Activated naive CD4-positive, alpha-beta T cell treated with anti-CD3 and anti-CD28 coated beads, Interleukin-2, amount 10 ng/mL, durations not matched to agents 7 days and 5 days (primary cell): ENCODE measurements around the gene AQP2.

Source experiments
- CTCF ChIA-PET: fragments of 350-600 bp; sonication (Branson Sonifier 250); formaldehyde crosslinking; loops from one replicate; lab custom pipeline; 2021; ENCODE audit warnings: antibody characterized with exemption; lab: Charles Lee
- DNase-seq: peaks from one replicate; pipeline ENCODE4 v3.0.0-alpha.2; 2020
- H3K27ac Mint-ChIP-seq: one replicate; pipeline ENCODE4 v1.8.0; 2021; ENCODE audit warnings: mild to moderate bottlenecking, moderate library complexity, mixed read lengths
- H3K27me3 Mint-ChIP-seq: one replicate; pipeline ENCODE4 v1.8.0; 2021; ENCODE audit warnings: mild to moderate bottlenecking, mixed read lengths
- H3K36me3 Mint-ChIP-seq: one replicate; pipeline ENCODE4 v1.8.0; 2021; ENCODE audit warnings: mixed read lengths
- H3K4me1 Mint-ChIP-seq: one replicate; pipeline ENCODE4 v1.8.0; 2021; ENCODE audit warnings: mixed read lengths
- H3K4me3 Mint-ChIP-seq: one replicate; pipeline ENCODE4 v1.8.0; 2021; ENCODE audit warnings: mild to moderate bottlenecking, moderate library complexity, mixed read lengths
- H3K9me3 Mint-ChIP-seq: one replicate; pipeline ENCODE4 v1.8.0; 2021; ENCODE audit warnings: mixed read lengths

The AQP2 gene

DNA sequence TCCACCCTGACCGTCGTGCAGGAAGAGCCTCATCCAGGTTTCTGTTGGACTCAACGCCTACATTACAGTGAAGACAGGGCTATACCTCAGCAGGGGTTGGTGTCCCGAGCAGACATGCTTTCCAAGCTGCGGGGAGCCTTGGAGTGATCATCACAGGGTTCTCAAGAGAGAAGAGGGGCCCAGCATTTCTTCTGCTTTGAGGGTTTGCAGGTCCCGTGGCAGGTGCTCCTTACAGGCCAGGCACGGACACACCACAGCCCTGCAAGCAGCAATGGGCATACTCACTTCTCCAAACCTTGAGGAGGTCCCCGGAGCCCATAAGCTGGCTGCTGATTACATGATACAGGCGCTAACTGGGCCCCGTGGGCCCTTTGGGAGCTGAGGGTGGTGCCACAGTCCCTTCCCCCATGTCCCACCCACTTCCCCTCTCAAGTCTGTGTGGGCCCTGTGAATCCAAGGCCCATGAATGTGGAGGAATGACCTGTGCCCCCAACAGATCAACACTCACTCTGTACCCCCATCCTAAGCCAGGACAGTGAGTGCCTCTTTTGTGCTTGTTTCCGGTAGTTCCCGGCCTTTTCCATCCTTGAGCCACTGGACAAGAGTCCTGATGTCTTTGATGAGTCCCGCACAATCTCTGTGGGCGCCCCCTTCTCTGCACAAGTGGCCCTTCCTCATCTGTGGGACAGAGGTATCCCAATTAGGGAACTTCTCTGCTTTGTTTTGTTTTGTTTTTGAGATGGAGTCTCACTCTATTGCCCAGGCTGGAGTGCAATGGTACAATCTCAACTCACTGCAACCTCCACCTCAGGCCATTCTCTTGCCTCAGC is 1.1 kb downstream of the AQP2 start:
- peaks cover 81% of the 10 kb centered on the region for H3K27me3 Mint-ChIP-seq
- H3K27ac Mint-ChIP-seq = no peak overlapping the region
- H3K4me3 Mint-ChIP-seq = no peak overlapping the region
- DNase-seq = no peak
- no peaks in the 10 kb centered on the region for H3K36me3 Mint-ChIP-seq
- H3K9me3 Mint-ChIP-seq = no peaks in the 10 kb centered on the region
- CTCF ChIA-PET = no interaction called here
- peaks cover 3% of the 10 kb centered on the region for H3K4me1 Mint-ChIP-seq

GRCh38 chr12:49952391-49953055 is 2.0 kb downstream of the AQP2 start:
- Mint-ChIP-seq H3K27ac (no peak overlapping the region), H3K4me1 (peaks cover 3% of the 10 kb centered on the region), H3K9me3 (no peaks in the 10 kb centered on the region), H3K4me3 (no peak overlapping the region), H3K27me3 (peaks cover 90% of the 10 kb centered on the region), H3K36me3 (no peaks in the 10 kb centered on the region)
- CTCF ChIA-PET = no interaction called here
- no peak for DNase-seq

DNA sequence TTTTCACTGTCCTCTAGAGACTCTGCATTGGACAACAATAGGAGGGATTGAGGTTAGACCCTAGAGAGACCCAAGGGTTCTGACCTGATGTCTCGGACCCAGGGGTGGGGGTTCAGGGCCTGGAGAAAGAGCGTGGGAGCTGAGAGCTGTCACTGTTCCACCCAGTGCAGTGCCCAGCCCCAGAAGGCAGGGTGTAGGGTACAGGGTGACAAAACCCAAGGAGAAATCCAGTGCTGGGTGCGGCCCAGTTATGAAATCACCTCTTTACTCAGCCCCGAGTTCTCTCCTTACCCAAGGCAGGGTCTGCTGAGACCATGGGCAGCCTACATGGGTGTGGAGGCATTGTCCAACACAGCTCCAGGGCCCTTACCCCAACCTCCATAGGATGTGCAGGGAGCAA is 2.6 kb downstream of the AQP2 start:
- Mint-ChIP-seq H3K27ac (no peak overlapping the region), H3K36me3 (no peaks in the 10 kb centered on the region), H3K27me3 (peaks cover 95% of the 10 kb centered on the region), H3K4me1 (peaks cover 3% of the 10 kb centered on the region), H3K4me3 (no peak overlapping the region), H3K9me3 (no peaks in the 10 kb centered on the region)
- CTCF ChIA-PET = interaction anchor here (1.0 kb wide), 1 partner anchor 14 kb away, joined by 5 read pairs; no protein-coding TSS in a partner anchor
- no peak for DNase-seq

- H3K27ac Mint-ChIP-seq = no peak overlapping the region
- H3K27me3 Mint-ChIP-seq = peaks cover 95% of the 10 kb centered on the region
- H3K4me1 Mint-ChIP-seq = peaks cover 3% of the 10 kb centered on the region
- H3K4me3 Mint-ChIP-seq = no peak overlapping the region
- H3K36me3 Mint-ChIP-seq = no peaks in the 10 kb centered on the region
- CTCF ChIA-PET = interaction anchor here (1.0 to 5.4 kb wide), 3 partner anchors 9 to 14 kb away, joined by 5 to 43 read pairs (median 11); no protein-coding TSS in a partner anchor
- H3K9me3 Mint-ChIP-seq = no peaks in the 10 kb centered on the region
- DNase-seq = no peak
Measured at GRCh38 chr12:49953961-49954846, 3.7 kb downstream of the AQP2 start.

DNA sequence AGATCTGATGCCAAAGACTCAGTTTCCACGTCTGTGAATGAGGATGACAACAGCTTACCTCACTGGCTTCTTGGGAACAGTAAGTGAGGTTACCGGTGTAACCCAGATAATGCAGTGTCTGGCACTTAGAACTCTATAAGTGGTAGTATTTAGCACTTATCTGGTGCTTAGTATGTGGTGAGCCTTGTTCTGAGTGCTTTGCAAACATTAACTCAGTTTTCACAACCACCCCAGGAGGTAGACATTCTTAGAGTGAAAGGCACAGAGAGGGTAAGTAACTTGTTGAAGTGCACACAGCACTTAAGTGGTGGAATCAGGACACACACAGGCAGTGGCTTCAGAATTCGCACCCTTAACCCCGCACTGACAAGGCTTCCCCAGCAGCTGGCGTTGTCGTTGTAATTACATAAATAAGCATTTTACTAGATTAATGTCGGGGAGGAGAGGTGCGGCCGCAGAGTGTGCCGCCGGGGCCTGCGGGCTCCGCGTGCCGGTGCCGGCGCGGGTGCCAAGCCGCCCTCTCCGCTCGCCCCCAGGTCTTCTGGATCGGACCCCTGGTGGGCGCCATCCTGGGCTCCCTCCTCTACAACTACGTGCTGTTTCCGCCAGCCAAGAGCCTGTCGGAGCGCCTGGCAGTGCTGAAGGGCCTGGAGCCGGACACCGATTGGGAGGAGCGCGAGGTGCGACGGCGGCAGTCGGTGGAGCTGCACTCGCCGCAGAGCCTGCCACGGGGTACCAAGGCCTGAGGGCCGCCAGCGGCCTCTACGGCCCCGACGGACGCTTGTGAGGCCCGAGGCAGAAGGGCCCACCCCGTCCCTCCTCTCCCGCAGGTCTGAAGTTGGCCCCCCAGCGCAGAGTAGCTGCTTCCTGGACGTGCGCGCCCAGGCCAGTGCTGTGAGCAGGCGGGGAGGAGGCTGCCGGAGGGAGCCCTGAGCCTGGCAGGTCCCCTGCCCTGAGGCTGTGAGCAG is 4.6 kb downstream of the AQP2 start:
- Mint-ChIP-seq H3K4me3 (no peak overlapping the region), H3K36me3 (no peaks in the 10 kb centered on the region), H3K27ac (no peak overlapping the region), H3K4me1 (peaks cover 3% of the 10 kb centered on the region), H3K27me3 (peaks cover 96% of the 10 kb centered on the region), H3K9me3 (no peaks in the 10 kb centered on the region)
- DNase-seq = no peak
- CTCF ChIA-PET = interaction anchor here (2.8 to 5.4 kb wide), 2 partner anchors 10 to 13 kb away, joined by 11 to 43 read pairs; no protein-coding TSS in a partner anchor

- Mint-ChIP-seq H3K27ac (no peak overlapping the region), H3K9me3 (no peaks in the 10 kb centered on the region), H3K36me3 (peaks cover 3% of the 10 kb centered on the region), H3K4me1 (peaks cover 10% of the 10 kb centered on the region), H3K4me3 (no peak overlapping the region), H3K27me3 (peaks cover 98% of the 10 kb centered on the region)
- DNase-seq = no peak
- CTCF ChIA-PET = interaction anchor here (2.8 to 5.4 kb wide), 2 partner anchors 11 to 12 kb away, joined by 11 to 43 read pairs; no protein-coding TSS in a partner anchor
Measured at GRCh38 chr12:49955899-49956662, 5.5 kb downstream of the AQP2 start.

DNA sequence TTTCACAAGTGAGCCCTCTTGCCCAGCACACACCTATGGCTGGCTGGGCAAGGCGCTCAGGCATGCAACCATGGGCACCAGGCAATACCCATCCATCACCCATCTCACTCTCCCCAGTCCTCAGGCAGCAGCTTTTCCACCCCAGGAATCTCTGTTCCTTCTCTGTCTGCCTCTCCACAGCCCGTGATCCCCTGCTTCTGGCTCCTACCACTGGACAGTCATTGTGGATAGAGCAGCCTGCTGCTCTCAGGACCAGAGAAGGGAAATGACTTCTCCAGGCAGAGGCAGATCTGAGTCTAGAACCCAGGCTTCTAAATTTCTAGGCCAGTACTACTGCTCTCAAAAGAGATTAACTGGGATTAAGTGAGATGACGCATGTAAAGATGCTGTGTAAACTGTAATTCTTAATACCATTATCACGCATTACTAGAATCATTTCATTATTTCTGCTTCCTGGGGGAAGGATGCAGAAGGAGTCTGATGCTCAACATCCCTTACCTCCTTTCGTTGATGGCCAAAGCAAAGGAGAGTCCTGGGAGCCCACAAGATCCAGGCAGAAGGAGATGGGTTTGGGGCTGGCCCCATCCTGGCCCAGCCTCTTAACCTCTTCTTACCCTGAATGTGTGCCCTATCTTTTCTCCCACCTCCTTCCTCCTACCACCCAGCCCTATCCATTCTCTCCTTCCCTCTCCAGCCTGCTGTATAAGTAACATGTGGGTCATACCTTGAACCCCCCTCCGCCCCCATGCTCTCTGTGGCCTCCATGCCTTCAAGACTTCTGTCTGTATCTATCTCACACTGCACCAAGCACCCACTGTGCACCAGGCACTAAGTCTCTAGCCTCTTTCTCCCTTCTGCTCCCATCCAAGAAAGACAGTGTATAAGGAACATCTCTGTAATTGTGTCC is 6.4 kb downstream of the AQP2 start:
- Mint-ChIP-seq H3K27me3 (peaks cover 96% of the 10 kb centered on the region), H3K4me1 (peaks cover 10% of the 10 kb centered on the region), H3K4me3 (no peak overlapping the region), H3K9me3 (no peaks in the 10 kb centered on the region), H3K36me3 (peaks cover 3% of the 10 kb centered on the region), H3K27ac (no peak overlapping the region)
- CTCF ChIA-PET = interaction anchor here (2.2 to 5.4 kb wide), 2 partner anchors 11 kb away, joined by 12 to 43 read pairs; no protein-coding TSS in a partner anchor
- no peak for DNase-seq

DNA sequence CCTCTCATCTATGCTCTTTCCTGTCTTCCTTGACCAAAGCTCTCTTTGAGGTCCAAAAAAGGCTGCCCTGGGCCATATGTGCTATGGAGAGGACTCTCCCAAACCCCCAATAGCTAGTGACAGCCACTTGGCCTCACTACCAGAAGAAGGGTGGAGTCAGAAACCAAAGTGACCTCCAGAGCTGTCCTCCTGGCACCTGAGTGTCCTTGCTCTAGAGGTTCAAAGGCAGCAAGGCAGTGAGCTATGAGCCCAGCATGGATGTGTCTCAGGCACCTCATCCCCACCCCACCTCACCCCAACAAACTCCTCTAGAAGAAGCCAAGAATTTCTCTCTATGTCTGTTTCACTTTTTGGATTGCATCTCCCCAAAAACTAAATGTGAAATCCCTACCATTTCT is 7.0 kb downstream of the AQP2 start:
- CTCF ChIA-PET = interaction anchor here (2.2 to 5.4 kb wide), 2 partner anchors 10 to 12 kb away, joined by 12 to 43 read pairs; no protein-coding TSS in a partner anchor
- DNase-seq = no peak
- Mint-ChIP-seq H3K27me3 (peaks cover 89% of the 10 kb centered on the region), H3K27ac (no peak overlapping the region), H3K4me1 (peaks cover 10% of the 10 kb centered on the region), H3K4me3 (no peak overlapping the region), H3K9me3 (no peaks in the 10 kb centered on the region), H3K36me3 (peaks cover 3% of the 10 kb centered on the region)

DNA sequence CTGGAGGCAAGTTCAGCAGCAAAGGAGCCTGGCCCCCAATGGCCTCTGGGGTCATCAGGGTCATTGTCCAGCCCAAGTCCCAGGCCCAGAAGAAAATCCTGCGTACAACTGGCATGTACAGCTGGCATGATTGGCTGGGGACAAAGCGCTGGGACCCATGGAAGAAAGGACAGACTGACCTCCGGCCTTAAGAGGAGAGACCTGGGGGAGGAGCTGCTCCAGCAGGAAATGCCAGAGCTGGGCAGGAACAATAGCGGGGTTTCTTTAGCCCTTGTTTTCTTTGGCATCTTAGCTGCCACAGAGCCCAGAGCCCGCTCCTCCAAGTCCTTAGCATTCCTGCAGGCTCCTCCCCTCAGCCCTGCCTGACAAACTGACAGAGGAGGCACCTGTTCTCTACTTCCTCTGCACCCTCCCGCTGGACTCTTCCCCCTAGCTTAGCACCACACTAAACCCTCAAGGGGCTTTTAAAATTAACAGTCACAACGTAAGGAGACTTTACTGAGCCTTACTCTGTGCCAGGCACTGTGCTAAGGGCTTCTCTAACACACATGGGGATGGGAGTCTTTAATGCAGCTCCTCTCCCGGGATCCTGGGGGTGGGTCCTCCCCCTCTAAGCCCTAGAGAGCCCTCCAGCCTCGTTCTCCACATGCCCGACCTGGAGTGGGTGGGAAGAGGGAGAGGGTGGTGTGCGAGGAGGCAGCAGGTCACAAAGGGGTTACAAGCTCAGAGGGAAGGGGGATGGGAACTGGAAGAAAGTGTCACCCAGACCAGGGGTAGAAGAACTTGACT is 9.3 kb downstream of the AQP2 start:
- DNase-seq = no peak
- Mint-ChIP-seq H3K4me1 (peaks cover 9% of the 10 kb centered on the region), H3K36me3 (peaks cover 3% of the 10 kb centered on the region), H3K9me3 (no peaks in the 10 kb centered on the region), H3K4me3 (no peak overlapping the region), H3K27me3 (peaks cover 66% of the 10 kb centered on the region), H3K27ac (no peak overlapping the region)
- CTCF ChIA-PET = interaction anchor here (1.7 to 5.4 kb wide), 3 partner anchors 8 to 182 kb away, joined by 4 to 43 read pairs (median 12); no protein-coding TSS in a partner anchor

DNA sequence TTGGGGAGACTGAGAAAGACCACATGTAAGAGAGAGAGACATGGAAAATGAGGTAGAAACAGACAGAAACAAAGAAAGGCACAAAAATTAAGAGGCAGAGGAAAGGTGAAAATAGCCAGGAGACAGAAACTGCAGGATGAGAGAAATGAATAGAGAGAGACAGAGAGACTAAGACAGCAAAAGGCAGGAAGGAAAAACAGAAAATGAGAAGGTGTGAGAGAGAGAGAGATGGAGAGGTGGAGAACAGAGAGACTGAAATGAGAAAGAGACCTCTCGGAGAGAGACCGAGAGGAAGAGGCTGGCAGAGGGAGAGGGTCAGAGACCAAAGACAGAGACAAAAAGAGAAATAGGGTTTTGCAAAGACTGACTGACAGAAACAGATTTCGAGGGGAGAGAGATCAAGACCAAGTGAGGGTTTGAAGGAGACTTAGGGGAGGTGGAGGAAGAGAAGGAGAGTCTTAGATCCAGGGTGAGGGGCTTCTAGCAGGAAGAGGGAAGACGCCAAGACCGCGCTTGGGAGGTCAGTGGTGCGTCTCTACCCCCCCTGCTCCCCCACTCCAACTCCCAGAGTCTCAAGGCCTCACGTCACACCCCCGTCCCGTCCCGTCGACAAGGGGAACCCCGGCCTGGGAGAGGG is 10.1 kb downstream of the AQP2 start:
- peaks cover 59% of the 10 kb centered on the region for H3K27me3 Mint-ChIP-seq
- H3K9me3 Mint-ChIP-seq = no peaks in the 10 kb centered on the region
- DNase-seq = no peak
- H3K4me1 Mint-ChIP-seq = peaks cover 7% of the 10 kb centered on the region
- CTCF ChIA-PET = no interaction called here
- H3K27ac Mint-ChIP-seq = no peak overlapping the region
- H3K4me3 Mint-ChIP-seq = peak overlapping the region; percentile 0
- peaks cover 3% of the 10 kb centered on the region for H3K36me3 Mint-ChIP-seq
